H9 (cell line): ENCODE results near the gene LEMD1. TPM values are rescaled to one million over a fixed set of nuclear protein-coding genes. Genes with fewer than 3 reads are reported as not detected.

Source experiments
- DNase-seq: peaks from one replicate; pipeline ENCODE4 v3.0.0-alpha.2; 2017
- H2AFZ ChIP-seq: one replicate; pipeline ENCODE4 v1.6.1; 2013; ENCODE audit warnings: mild to moderate bottlenecking, low read length, control low read depth, moderate library complexity
- H2AK5ac ChIP-seq: 2 replicates; pipeline ENCODE4 v1.6.1; 2013; ENCODE audit warnings: low read length, control low read depth, mixed read lengths; ENCODE audit not compliant: insufficient read length
- H2BK120ac ChIP-seq: one replicate; pipeline ENCODE4 v1.6.1; 2013; ENCODE audit warnings: low read depth, mild to moderate bottlenecking, low read length, control low read depth, inconsistent platforms; ENCODE audit not compliant: poor library complexity, severe bottlenecking
- H2BK12ac ChIP-seq: 2 replicates; pipeline ENCODE4 v1.6.1; 2013; ENCODE audit warnings: low read length, control low read depth, mixed read lengths, low read depth; ENCODE audit not compliant: insufficient read length
- H2BK15ac ChIP-seq: 2 replicates; pipeline ENCODE4 v1.6.1; 2013; ENCODE audit warnings: low read depth, low read length, control low read depth
- H2BK20ac ChIP-seq: one replicate; pipeline ENCODE4 v1.6.1; 2013; ENCODE audit warnings: low read depth, mild to moderate bottlenecking, low read length, control low read depth, inconsistent platforms; ENCODE audit not compliant: poor library complexity, severe bottlenecking
- H2BK5ac ChIP-seq: 2 replicates; pipeline ENCODE4 v1.6.1; 2013; ENCODE audit warnings: low read length, control low read depth, mixed read lengths; ENCODE audit not compliant: insufficient read length
- H3K14ac ChIP-seq: 2 replicates; pipeline ENCODE4 v1.6.1; 2013; ENCODE audit warnings: low read length, control low read depth; ENCODE audit not compliant: insufficient read depth
- H3K18ac ChIP-seq: 2 replicates; pipeline ENCODE4 v1.6.1; 2013; ENCODE audit warnings: low read depth, mild to moderate bottlenecking, mixed read lengths, low read length, control low read depth; ENCODE audit not compliant: insufficient read length
- H3K23ac ChIP-seq: 2 replicates; pipeline ENCODE4 v1.6.1; 2013; ENCODE audit warnings: low read length, control low read depth, mixed read lengths, low read depth; ENCODE audit not compliant: insufficient read length
- H3K23me2 ChIP-seq: 2 replicates; pipeline ENCODE4 v1.6.1; 2013; ENCODE audit warnings: low read depth, mild to moderate bottlenecking, mixed read lengths, low read length, control low read depth; ENCODE audit not compliant: insufficient read length, poor library complexity, severe bottlenecking
- H3K27ac ChIP-seq: 2 replicates; pipeline ENCODE4 v1.5.1; 2013; ENCODE audit warnings: low read length, control low read depth, mixed read lengths, low read depth; ENCODE audit not compliant: insufficient read length
- H3K27me3 ChIP-seq: 2 replicates; pipeline ENCODE4 v1.6.1; 2013; ENCODE audit warnings: low read length, control low read depth, inconsistent platforms; ENCODE audit not compliant: insufficient read depth
- H3K4ac ChIP-seq: 2 replicates; pipeline ENCODE4 v1.6.1; 2013; ENCODE audit warnings: low read depth, mild to moderate bottlenecking, control low read depth, inconsistent platforms, low read length, moderate library complexity
- H3K4me1 ChIP-seq: 2 replicates; pipeline ENCODE4 v1.6.1; 2013; ENCODE audit warnings: low read length, control low read depth, inconsistent platforms; ENCODE audit not compliant: insufficient read depth
- H3K4me2 ChIP-seq: 2 replicates; pipeline ENCODE4 v1.6.1; 2013; ENCODE audit warnings: low read length, control low read depth, mixed read lengths; ENCODE audit not compliant: insufficient read length, insufficient read depth
- H3K56ac ChIP-seq: 2 replicates; pipeline ENCODE4 v1.6.1; 2013; ENCODE audit warnings: low read depth, mild to moderate bottlenecking, mixed read lengths, low read length, control low read depth; ENCODE audit not compliant: insufficient read length
- H3K79me1 ChIP-seq: 2 replicates; pipeline ENCODE4 v1.6.1; 2013; ENCODE audit warnings: low read depth, mild to moderate bottlenecking, moderate library complexity, low read length, control low read depth, inconsistent platforms; ENCODE audit not compliant: insufficient read depth, poor library complexity, severe bottlenecking
- H3K79me2 ChIP-seq: 2 replicates; pipeline ENCODE4 v1.6.1; 2013; ENCODE audit warnings: low read length, control low read depth, inconsistent platforms; ENCODE audit not compliant: insufficient read depth
- H3K9ac ChIP-seq: 2 replicates; pipeline ENCODE4 v1.6.1; 2013; ENCODE audit warnings: low read length, control low read depth, mixed read lengths; ENCODE audit not compliant: insufficient read length; ENCODE audit errors: extremely low read depth
- H3K9me3 ChIP-seq: one replicate; pipeline ENCODE4 v1.6.1; 2013; ENCODE audit warnings: low read depth, low read length, inconsistent platforms; ENCODE audit not compliant: control insufficient read depth
- H3T11ph ChIP-seq: one replicate; pipeline ENCODE4 v1.6.1; 2013; ENCODE audit warnings: mild to moderate bottlenecking, low read length, control low read depth, inconsistent platforms
- H4K20me1 ChIP-seq: one replicate; pipeline ENCODE4 v1.6.1; 2013; ENCODE audit not compliant: control insufficient read depth, insufficient read length, insufficient read depth
- H4K5ac ChIP-seq: 2 replicates; pipeline ENCODE4 v1.6.1; 2013; ENCODE audit warnings: low read depth, mild to moderate bottlenecking, mixed read lengths, low read length, control low read depth; ENCODE audit not compliant: insufficient read length
- H4K8ac ChIP-seq: replicated peaks from 2 replicates; pipeline ENCODE4 v1.6.1; 2013; ENCODE audit warnings: low read length, control low read depth, mixed read lengths, low read depth; ENCODE audit not compliant: insufficient read length
- H4K91ac ChIP-seq: 2 replicates; pipeline ENCODE4 v1.6.1; 2013; ENCODE audit warnings: low read depth, mild to moderate bottlenecking, moderate library complexity, mixed read lengths, low read length, control low read depth; ENCODE audit not compliant: insufficient read length
- H3K27ac Mint-ChIP-seq, 3 experiments: 2 replicates in 2 of 3; 3 replicates in 1 of 3; pipeline ENCODE4 v1.8.0; 2020 to 2021; ENCODE audit warnings: mixed read lengths in 3 of 3, mild to moderate bottlenecking in 1 of 3, moderate library complexity in 1 of 3
- H3K27me3 Mint-ChIP-seq: 2 replicates; pipeline ENCODE4 v1.8.0; 2021; ENCODE audit warnings: low read depth, mild to moderate bottlenecking, moderate library complexity, mixed read lengths
- H3K36me3 Mint-ChIP-seq, 3 experiments: 2 replicates in 2 of 3; 3 replicates in 1 of 3; pipeline ENCODE4 v1.8.0; 2020 to 2021; ENCODE audit warnings: low read depth in 3 of 3, mixed read lengths in 3 of 3; ENCODE audit not compliant: insufficient read depth in 1 of 3
- H3K4me1 Mint-ChIP-seq, 2 experiments: 2 replicates each; pipeline ENCODE4 v1.8.0; 2020; ENCODE audit warnings: mixed read lengths in 2 of 2
- H3K4me3 Mint-ChIP-seq, 2 experiments: 2 replicates in 1 of 2; 3 replicates in 1 of 2; pipeline ENCODE4 v1.8.0; 2020 to 2021; ENCODE audit warnings: mild to moderate bottlenecking in 2 of 2, mixed read lengths in 2 of 2, moderate library complexity in 1 of 2
- H3K9me3 Mint-ChIP-seq, 2 experiments: 2 replicates in 1 of 2; 3 replicates in 1 of 2; pipeline ENCODE4 v1.8.0; 2020; ENCODE audit warnings: mild to moderate bottlenecking in 2 of 2, mixed read lengths in 2 of 2, moderate library complexity in 1 of 2
- WGBS: extraction: QIAGEN DNeasy Blood & Tissue Kit; methylation state at CpG from one replicate; pipeline ENCODE4 v1.1.7; 2013; ENCODE audit warnings: missing lambda C conversion rate, low lambda C conversion rate, mixed read lengths; ENCODE audit not compliant: insufficient read length; ENCODE audit errors: extremely low coverage; 5-methylcytosine and 5-hydroxymethylcytosine counted together
- total RNA-seq: library from RNA; stranded (reverse); gene quantifications from 2 replicates; pipeline ENCODE4 v1.2.1, GENCODE V29; 2021
- TF ChIP-seq, protein P1 (sequence below): fragments of 200-600 bp; sonication (generic); conservative IDR thresholded peaks from 3 replicates; pipeline ENCODE4 v1.8.0; 2021; ENCODE audit warnings: antibody characterized with exemption, mild to moderate bottlenecking

The LEMD1 gene
- total RNA-seq, 1 experiment from 2014 or later, result 11.8 TPM

DNA sequence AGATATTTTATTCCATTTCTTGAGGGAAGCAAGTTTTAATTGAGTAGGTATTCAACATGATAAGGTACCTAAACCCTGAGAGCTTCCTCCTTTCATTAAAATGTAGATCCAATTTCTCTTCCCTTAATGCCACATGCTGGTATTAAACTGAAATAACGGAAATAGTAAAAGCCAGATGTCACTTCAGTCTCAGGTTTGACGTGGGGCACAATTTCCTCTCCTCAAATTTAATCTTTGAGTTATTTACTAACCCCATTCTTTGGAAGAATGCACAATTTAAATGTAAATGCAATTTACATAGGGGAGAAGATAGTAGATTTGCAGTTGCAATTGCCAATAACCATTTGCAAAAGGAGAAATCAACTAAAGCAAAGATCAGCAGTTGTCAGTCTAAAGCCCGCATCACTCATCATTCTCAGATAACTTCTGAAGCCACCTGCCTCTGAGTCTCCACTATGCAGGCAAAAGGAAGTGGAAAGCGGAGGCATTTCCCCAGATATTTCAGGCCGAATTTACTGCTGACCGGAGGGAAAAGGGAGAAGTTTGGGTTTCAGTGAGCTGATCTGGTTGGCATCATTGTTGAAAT lies 2.1 kb upstream of the LEMD1 start:
- Histone ChIP-seq H2BK120ac (no peak overlapping the region), H2AFZ (no peak overlapping the region), H2BK15ac (no peak overlapping the region), H4K5ac (no peak overlapping the region), H3K56ac (no peak overlapping the region), H3K9me3 (no peaks in the 10 kb centered on the region), H2BK20ac (no peak overlapping the region), H2BK5ac (no peak overlapping the region), H3K79me1 (no peaks in the 10 kb centered on the region), H3K4me1 (no peaks in the 10 kb centered on the region), H3K23ac (no peak overlapping the region), H3K27ac (no peak overlapping the region), H2BK12ac (no peak overlapping the region), H3K18ac (no peak overlapping the region), H3K4me2 (no peak overlapping the region), H3K14ac (no peak overlapping the region), H3K27me3 (no peaks in the 10 kb centered on the region; the same call in 1 of the 2 replicates), H3K4ac (no peak overlapping the region), H3K79me2 (no peaks in the 10 kb centered on the region), H3K9ac (no peak overlapping the region), H2AK5ac (no peak overlapping the region), H3K23me2 (no peaks in the 10 kb centered on the region), H4K91ac (no peak overlapping the region), H4K20me1 (no peaks in the 10 kb centered on the region), H3T11ph (no peak overlapping the region), H4K8ac (no peak overlapping the region)
- WGBS, result no CpG with 5 or more reads among the region's 6 CpGs
- Mint-ChIP-seq H3K4me3 (no peak overlapping the region), H3K4me1 (peaks cover 19 to 36% of the 10 kb centered on the region in 2 experiments), H3K27me3 (peaks cover 45% of the 10 kb centered on the region), H3K9me3 (no peaks in the 10 kb centered on the region), H3K36me3 (peaks cover 0 to 2% (median 0%) of the 10 kb centered on the region in 3 experiments; a peak in 1 of 7 replicates), H3K27ac (no peak overlapping the region)
- TF ChIP-seq, protein P1, sequence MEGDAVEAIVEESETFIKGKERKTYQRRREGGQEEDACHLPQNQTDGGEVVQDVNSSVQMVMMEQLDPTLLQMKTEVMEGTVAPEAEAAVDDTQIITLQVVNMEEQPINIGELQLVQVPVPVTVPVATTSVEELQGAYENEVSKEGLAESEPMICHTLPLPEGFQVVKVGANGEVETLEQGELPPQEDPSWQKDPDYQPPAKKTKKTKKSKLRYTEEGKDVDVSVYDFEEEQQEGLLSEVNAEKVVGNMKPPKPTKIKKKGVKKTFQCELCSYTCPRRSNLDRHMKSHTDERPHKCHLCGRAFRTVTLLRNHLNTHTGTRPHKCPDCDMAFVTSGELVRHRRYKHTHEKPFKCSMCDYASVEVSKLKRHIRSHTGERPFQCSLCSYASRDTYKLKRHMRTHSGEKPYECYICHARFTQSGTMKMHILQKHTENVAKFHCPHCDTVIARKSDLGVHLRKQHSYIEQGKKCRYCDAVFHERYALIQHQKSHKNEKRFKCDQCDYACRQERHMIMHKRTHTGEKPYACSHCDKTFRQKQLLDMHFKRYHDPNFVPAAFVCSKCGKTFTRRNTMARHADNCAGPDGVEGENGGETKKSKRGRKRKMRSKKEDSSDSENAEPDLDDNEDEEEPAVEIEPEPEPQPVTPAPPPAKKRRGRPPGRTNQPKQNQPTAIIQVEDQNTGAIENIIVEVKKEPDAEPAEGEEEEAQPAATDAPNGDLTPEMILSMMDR, result no peak
- no peak for DNase-seq
